ENCODE results near the gene ELOVL7. TPM values are rescaled to one million over a fixed set of nuclear protein-coding genes. Genes with fewer than 3 reads are reported as not detected.
"Not testable (repeated sequence)": the region's sequence is repeated elsewhere in the genome, so short reads cannot be mapped to it uniquely, and the experiment has no call there.

The ELOVL7 gene
- total and polyA plus RNA-seq, 2 experiments from 2014 or later: 15.2 to 41.8 TPM

DNA sequence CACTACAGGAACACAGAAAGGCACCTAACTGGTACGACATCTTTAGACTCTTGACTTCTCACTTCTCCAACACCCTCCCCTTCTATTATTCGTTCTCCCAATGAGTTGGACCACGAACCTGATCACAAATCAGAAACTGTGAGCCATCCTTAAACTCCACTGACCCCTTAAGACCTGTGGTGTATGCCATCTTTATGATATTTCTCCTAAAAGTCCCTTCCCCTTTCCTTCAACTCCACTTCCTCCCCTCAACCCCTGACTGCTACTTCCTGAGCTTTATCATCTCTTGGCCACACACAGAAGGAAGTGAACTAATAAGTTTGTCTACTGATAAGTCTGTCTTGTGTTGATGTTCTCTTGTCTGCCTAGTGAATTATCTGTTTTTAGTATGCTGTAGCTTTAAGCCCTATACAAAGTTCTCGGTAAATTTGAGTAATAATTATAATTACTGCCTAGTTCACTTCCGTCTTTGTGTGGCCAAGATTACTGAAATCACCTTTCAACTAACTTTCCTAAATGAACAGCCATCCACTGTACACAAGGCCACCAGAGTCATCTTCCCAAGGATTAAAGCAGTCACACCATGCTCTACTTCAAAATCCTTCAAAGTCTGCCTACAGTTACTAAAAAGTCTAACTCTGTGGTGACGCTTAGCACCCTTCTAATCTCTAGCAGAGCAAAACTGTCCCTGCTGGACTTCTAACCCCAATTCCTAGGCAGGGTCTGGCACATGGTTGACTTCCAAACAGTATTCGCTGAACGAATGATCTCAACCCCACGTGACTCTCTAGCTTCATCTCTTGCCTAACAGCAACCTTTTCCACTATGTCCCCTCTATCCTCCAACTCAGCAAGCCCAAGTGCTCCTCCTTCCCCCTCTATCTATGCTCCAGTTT is 23.2 kb downstream of the ELOVL7 start:
- H3K79me2 ChIP-seq: peaks cover 5% of the 10 kb centered on the region
- H3K9me3 ChIP-seq (ENCODE audit: low read depth): no peaks in the 10 kb centered on the region
- H4K20me1 ChIP-seq (ENCODE audit: insufficient read depth, poor library complexity, severe bottlenecking): no peaks in the 10 kb centered on the region
- H3K4me2 ChIP-seq: no peak overlapping the region
- H3K36me3 ChIP-seq (replicated peaks; ENCODE audit: insufficient read depth, low read depth): no peaks in the 10 kb centered on the region
- H3K27ac ChIP-seq: no peak overlapping the region
- no peaks in the 10 kb centered on the region for H3K27me3 ChIP-seq
- DNase-seq (ENCODE audit: low spot score): no peak
- 87% methylated on average over 9 of the region's 9 CpGs for WGBS (ENCODE audit: low lambda C conversion rate, missing lambda C conversion rate)
- H2AFZ ChIP-seq: no peak overlapping the region
- H3K9me2 ChIP-seq (replicated peaks; ENCODE audit: insufficient read depth): no peaks in the 10 kb centered on the region
- H3K4me1 ChIP-seq (ENCODE audit: insufficient read depth): no peaks in the 10 kb centered on the region
- TF ChIP-seq EZH2 (IDR thresholded peaks at IDR 0.05; ENCODE audit: borderline replicate concordance) (no peak), EZH2phosphoT487 (IDR thresholded peaks at IDR 0.05; ENCODE audit: low read depth, severe bottlenecking, unreplicated experiment) (no peak)
- TF ChIP-seq, protein P1, sequence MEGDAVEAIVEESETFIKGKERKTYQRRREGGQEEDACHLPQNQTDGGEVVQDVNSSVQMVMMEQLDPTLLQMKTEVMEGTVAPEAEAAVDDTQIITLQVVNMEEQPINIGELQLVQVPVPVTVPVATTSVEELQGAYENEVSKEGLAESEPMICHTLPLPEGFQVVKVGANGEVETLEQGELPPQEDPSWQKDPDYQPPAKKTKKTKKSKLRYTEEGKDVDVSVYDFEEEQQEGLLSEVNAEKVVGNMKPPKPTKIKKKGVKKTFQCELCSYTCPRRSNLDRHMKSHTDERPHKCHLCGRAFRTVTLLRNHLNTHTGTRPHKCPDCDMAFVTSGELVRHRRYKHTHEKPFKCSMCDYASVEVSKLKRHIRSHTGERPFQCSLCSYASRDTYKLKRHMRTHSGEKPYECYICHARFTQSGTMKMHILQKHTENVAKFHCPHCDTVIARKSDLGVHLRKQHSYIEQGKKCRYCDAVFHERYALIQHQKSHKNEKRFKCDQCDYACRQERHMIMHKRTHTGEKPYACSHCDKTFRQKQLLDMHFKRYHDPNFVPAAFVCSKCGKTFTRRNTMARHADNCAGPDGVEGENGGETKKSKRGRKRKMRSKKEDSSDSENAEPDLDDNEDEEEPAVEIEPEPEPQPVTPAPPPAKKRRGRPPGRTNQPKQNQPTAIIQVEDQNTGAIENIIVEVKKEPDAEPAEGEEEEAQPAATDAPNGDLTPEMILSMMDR (IDR thresholded peaks at IDR 0.05; ENCODE audit: poor library complexity): no peak
- no peak overlapping the region for H3K4me3 ChIP-seq

- not testable (repeated sequence) for H3K27ac ChIP-seq; H3K9me2 ChIP-seq (replicated peaks; ENCODE audit: insufficient read depth); DNase-seq (ENCODE audit: low spot score); H3K4me3 ChIP-seq; H3K36me3 ChIP-seq (replicated peaks; ENCODE audit: insufficient read depth, low read depth); H3K9me3 ChIP-seq (ENCODE audit: low read depth); H3K4me1 ChIP-seq (ENCODE audit: insufficient read depth); H3K27me3 ChIP-seq; H2AFZ ChIP-seq; H3K4me2 ChIP-seq; H3K79me2 ChIP-seq; H4K20me1 ChIP-seq (ENCODE audit: insufficient read depth, poor library complexity, severe bottlenecking)
- WGBS (ENCODE audit: low lambda C conversion rate, missing lambda C conversion rate): 93% methylated on average over 5 of the region's 5 CpGs
Observed at GRCh38 chr5:60816138-60816537, 27.9 kb downstream of the ELOVL7 start.

- WGBS (ENCODE audit: low lambda C conversion rate, missing lambda C conversion rate): 67% methylated on average over 2 of the region's 2 CpGs
- Histone ChIP-seq H4K20me1 (ENCODE audit: insufficient read depth, poor library complexity, severe bottlenecking) (no peaks in the 10 kb centered on the region), H3K9me3 (ENCODE audit: low read depth) (no peaks in the 10 kb centered on the region), H3K36me3 (replicated peaks; ENCODE audit: insufficient read depth, low read depth) (no peaks in the 10 kb centered on the region), H3K9me2 (replicated peaks; ENCODE audit: insufficient read depth) (no peaks in the 10 kb centered on the region), H3K27ac (no peak overlapping the region), H3K4me3 (no peak overlapping the region), H3K4me2 (no peak overlapping the region), H3K27me3 (no peaks in the 10 kb centered on the region), H3K4me1 (ENCODE audit: insufficient read depth) (no peaks in the 10 kb centered on the region), H2AFZ (no peak overlapping the region), H3K79me2 (peaks cover 5% of the 10 kb centered on the region)
- no peak for TF ChIP-seq EZH2phosphoT487 (IDR thresholded peaks at IDR 0.05; ENCODE audit: low read depth, severe bottlenecking, unreplicated experiment)
- TF ChIP-seq EZH2 (IDR thresholded peaks at IDR 0.05; ENCODE audit: borderline replicate concordance): no peak
- TF ChIP-seq, protein P1 (IDR thresholded peaks at IDR 0.05; ENCODE audit: poor library complexity): no peak
- DNase-seq (ENCODE audit: low spot score): no peak
Observed at GRCh38 chr5:60814498-60814897, 29.6 kb downstream of the ELOVL7 start.

- H2AFZ ChIP-seq: no peak overlapping the region
- H3K79me2 ChIP-seq: peaks cover 5% of the 10 kb centered on the region
- H3K4me2 ChIP-seq: no peak overlapping the region
- no peaks in the 10 kb centered on the region for H3K9me3 ChIP-seq (ENCODE audit: low read depth)
- no peaks in the 10 kb centered on the region for H3K36me3 ChIP-seq (replicated peaks; ENCODE audit: insufficient read depth, low read depth)
- H3K4me3 ChIP-seq: no peak overlapping the region
- no peaks in the 10 kb centered on the region for H3K27me3 ChIP-seq
- TF ChIP-seq EZH2 (IDR thresholded peaks at IDR 0.05; ENCODE audit: borderline replicate concordance) (no peak), EZH2phosphoT487 (IDR thresholded peaks at IDR 0.05; ENCODE audit: low read depth, severe bottlenecking, unreplicated experiment) (no peak)
- TF ChIP-seq, protein P1 (IDR thresholded peaks at IDR 0.05; ENCODE audit: poor library complexity): no peak
- DNase-seq (ENCODE audit: low spot score): no peak
- H3K27ac ChIP-seq: no peak overlapping the region
- no peaks in the 10 kb centered on the region for H3K4me1 ChIP-seq (ENCODE audit: insufficient read depth)
- H4K20me1 ChIP-seq (ENCODE audit: insufficient read depth, poor library complexity, severe bottlenecking): no peaks in the 10 kb centered on the region
- H3K9me2 ChIP-seq (replicated peaks; ENCODE audit: insufficient read depth): no peaks in the 10 kb centered on the region
Observed at GRCh38 chr5:60812426-60812825, 31.6 kb downstream of the ELOVL7 start.

All from hepatocyte (in vitro differentiated cells).